ENCODE results near the gene ALG2. TPM values are rescaled to one million over a fixed set of nuclear protein-coding genes. Genes with fewer than 3 reads are reported as not detected.

Gene ALG2
- total and polyA plus RNA-seq, 9 of the 15 experiments (the other 6 are each of a cell fraction or from before 2014, with no cell fraction given) = 4.9 to 41.9 (median 20.2) TPM

DNA sequence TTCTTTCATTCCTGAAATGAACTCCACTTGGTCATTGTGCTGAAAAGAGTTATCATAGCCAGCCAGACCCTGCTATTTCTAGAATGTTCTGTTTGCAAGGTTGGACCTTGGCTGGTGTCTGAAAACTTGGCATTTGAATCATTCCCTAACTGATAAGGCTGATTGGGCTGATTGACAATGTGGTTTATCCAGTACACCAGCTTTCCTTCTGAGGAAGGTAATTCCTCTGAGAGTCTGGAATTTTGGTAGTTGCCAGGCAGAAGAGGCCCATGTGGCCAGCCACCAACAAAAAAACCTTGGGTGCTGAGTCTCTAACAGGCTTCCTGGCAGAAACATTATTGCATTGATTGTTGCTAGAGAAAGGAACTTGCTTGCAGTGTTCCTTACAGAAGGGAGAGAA is 15.6 kb upstream of the ALG2 start:
- Histone ChIP-seq H3K9me3 (replicated peaks; ENCODE audit: control insufficient read depth, insufficient read depth, low read depth, low read length) (no peaks in the 10 kb centered on the region; the same call in 1 of the 2 replicates), H3K4me2 (ENCODE audit: insufficient read depth, low read length) (no peak overlapping the region), H3K27ac (ENCODE audit: extremely low read depth, low read depth, low read length) (no peak overlapping the region), H3K9ac (ENCODE audit: insufficient read depth in 1 of 2, low read depth in 2 of 2, low read length in 2 of 2) (no peak overlapping the region), H3K4me1 (replicated peaks in 1 of 2; ENCODE audit: control insufficient read depth in 2 of 2, insufficient read depth in 2 of 2, low read length in 2 of 2) (peaks cover 0 to 3% of the 10 kb centered on the region in 2 experiments; a peak in 2 of 5 replicates), H4K20me1 (replicated peaks; ENCODE audit: control insufficient read depth, insufficient read depth, low read length) (no peaks in the 10 kb centered on the region), H3K9me1 (ENCODE audit: control insufficient read depth, insufficient read depth, low read length) (no peaks in the 10 kb centered on the region), H3K79me2 (ENCODE audit: control insufficient read depth, insufficient read depth, low read length) (no peaks in the 10 kb centered on the region), H3K36me3 (ENCODE audit: control insufficient read depth, insufficient read depth, low read length) (peaks cover 8% of the 10 kb centered on the region; the same call in 1 of the 3 replicates), H3K4me3 (no peak overlapping the region), H2AFZ (ENCODE audit: low read depth, low read length) (no peak overlapping the region), H3K27me3 (ENCODE audit: control insufficient read depth in 2 of 2, insufficient read depth in 2 of 2, low read length in 2 of 2) (no peaks in the 10 kb centered on the region)
- TF ChIP-seq ARNT (IDR thresholded peaks at IDR 0.05) (no peak), HOXB6 (CRISPR knock-in tag; IDR thresholded peaks at IDR 0.05; ENCODE audit: borderline replicate concordance) (no peak), HNRNPLL (IDR thresholded peaks at IDR 0.05; ENCODE audit: low read depth, low read length, poor library complexity, severe bottlenecking) (no peak), MTA3 (IDR thresholded peaks at IDR 0.05; ENCODE audit: borderline replicate concordance) (no peak), POLR2G (IDR thresholded peaks at IDR 0.05; ENCODE audit: low read depth, low read length) (no peak), ZNF274 (IDR thresholded peaks at IDR 0.05; ENCODE audit: borderline replicate concordance, low read depth, low read length) (no peak), NR4A1 (CRISPR knock-in tag; IDR thresholded peaks at IDR 0.05) (no peak), NR4A1 (tag; IDR thresholded peaks at IDR 0.05) (no peak), ZNF586 (CRISPR knock-in tag; conservative IDR thresholded peaks at IDR 0.05) (no peak), ZNF175 (CRISPR knock-in tag; IDR thresholded peaks at IDR 0.05; ENCODE audit: low read depth) (no peak), TAF15 (IDR thresholded peaks at IDR 0.05; ENCODE audit: low read depth, low read length) (no peak), ELF1 (tag; IDR thresholded peaks at IDR 0.05) (no peak), ZFPM2 (CRISPR knock-in tag; IDR thresholded peaks at IDR 0.05) (no peak), HDAC8 (tag; IDR thresholded peaks at IDR 0.05) (no peak), ZNF174 (CRISPR knock-in tag; IDR thresholded peaks at IDR 0.05) (no peak)
- TF ChIP-seq, protein P1, sequence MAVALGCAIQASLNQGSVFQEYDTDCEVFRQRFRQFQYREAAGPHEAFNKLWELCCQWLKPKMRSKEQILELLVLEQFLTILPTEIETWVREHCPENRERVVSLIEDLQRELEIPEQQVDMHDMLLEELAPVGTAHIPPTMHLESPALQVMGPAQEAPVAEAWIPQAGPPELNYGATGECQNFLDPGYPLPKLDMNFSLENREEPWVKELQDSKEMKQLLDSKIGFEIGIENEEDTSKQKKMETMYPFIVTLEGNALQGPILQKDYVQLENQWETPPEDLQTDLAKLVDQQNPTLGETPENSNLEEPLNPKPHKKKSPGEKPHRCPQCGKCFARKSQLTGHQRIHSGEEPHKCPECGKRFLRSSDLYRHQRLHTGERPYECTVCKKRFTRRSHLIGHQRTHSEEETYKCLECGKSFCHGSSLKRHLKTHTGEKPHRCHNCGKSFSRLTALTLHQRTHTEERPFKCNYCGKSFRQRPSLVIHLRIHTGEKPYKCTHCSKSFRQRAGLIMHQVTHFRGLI (CRISPR knock-in tag; IDR thresholded peaks at IDR 0.05) = no peak
- intact Hi-C loops (cut with micrococcal nuclease) = no loop called here
- POLR2A ChIA-PET = interaction anchor here (0.8 kb wide), 1 partner anchor 66 kb away, joined by 3 read pairs; no protein-coding TSS in a partner anchor
- in situ Hi-C loops (cut with MboI) = no loop called here
- DNase-seq (ENCODE audit: extremely low read depth in 1 of 4, low spot score in 3 of 4) (no peak), ATAC-seq (no peak), FAIRE-seq (no peak)
- CTCF ChIA-PET (ENCODE audit: low intra/inter-chr PET ratio) = no interaction called here
- BruUV-seq (replicated peaks) = no TSS peak
